Upper lobe of left lung (tissue), 6 donors: ENCODE results near the gene SAMSN1. TPM values are rescaled to one million over a fixed set of nuclear protein-coding genes. Genes with fewer than 3 reads are reported as not detected.

Experiments
- ATAC-seq, 2 donors: fragments of 200-7000 bp; cut with Tn5 transposase; one replicate each; pipeline ENCODE4 v1.9.1; 2022; ENCODE audit warnings: mild to moderate bottlenecking in 2 of 2, moderate library complexity in 2 of 2; ENCODE audit not compliant: low FRiP score in 2 of 2
- DNase-seq, 2 donors: peaks; one replicate each; pipeline ENCODE4 v3.0.0-alpha.2; 2019 to 2020
- H3K27ac ChIP-seq, 4 donors: fragments of 200-600 bp; sonication (generic); one replicate each; pipeline ENCODE4 v1.5.1; 2016 to 2019
- H3K27me3 ChIP-seq, 4 donors: fragments of 200-600 bp; sonication (generic); one replicate each; pipeline ENCODE4 v1.5.1; 2017 to 2019
- H3K36me3 ChIP-seq, 4 donors: fragments of 200-600 bp; sonication (generic); one replicate each; pipeline ENCODE4 v1.5.1; 2016 to 2019
- H3K4me1 ChIP-seq, 4 donors: fragments of 200-600 bp; sonication (generic); one replicate each; pipeline ENCODE4 v1.5.1; 2018 to 2019
- H3K4me3 ChIP-seq, 4 donors: fragments of 200-600 bp; sonication (generic); one replicate each; pipeline ENCODE4 v1.5.1; 2017 to 2019; ENCODE audit warnings: mild to moderate bottlenecking in 2 of 4, moderate library complexity in 1 of 4
- H3K9me3 ChIP-seq, 4 donors: fragments of 200-600 bp; sonication (generic); one replicate each; pipeline ENCODE4 v1.5.1; 2018 to 2019
- CTCF ChIP-seq, 6 experiments: fragments of 450-650 bp in 4 of 6; fragments of 200-600 bp in 2 of 6; sonication (generic) in 2 of 6; IDR thresholded peaks; one replicate each; pipeline ENCODE4 v1.5.1; 2016 to 2019; ENCODE audit warnings: antibody characterized with exemption in 6 of 6
- EP300 ChIP-seq, 4 donors: sonication (generic); formaldehyde crosslinking; IDR thresholded peaks; one replicate each; pipeline ENCODE4 v1.5.1; 2017; ENCODE audit warnings: antibody characterized with exemption in 4 of 4, control low read depth in 2 of 4
- POLR2A ChIP-seq, 4 donors: fragments of 450-650 bp; IDR thresholded peaks; one replicate each; pipeline ENCODE4 v1.5.1; 2016 to 2017; ENCODE audit warnings: antibody characterized with exemption in 4 of 4, mild to moderate bottlenecking in 2 of 4
- POLR2AphosphoS5 ChIP-seq, 2 donors: sonication (generic); formaldehyde crosslinking; IDR thresholded peaks; one replicate each; pipeline ENCODE4 v1.5.1; 2017; ENCODE audit warnings: antibody characterized with exemption in 2 of 2
- WGBS, 2 donors: methylation state at CpG; one replicate each; pipeline ENCODE4 v1.1.5; 2017 to 2018; 5-methylcytosine and 5-hydroxymethylcytosine counted together
- total RNA-seq, 6 donors: library from RNA; depleted of rRNA in 4 of 6; stranded (reverse); fragments of >200 nt in 4 of 6; gene quantifications; one replicate each; pipeline versions ENCODE4 v1.1.0 to v1.2.1, GENCODE V29; 2016 to 2021
- donor health status: DM: no; HTN: no; CAD: no; lungs with moderate emphysema.
- donor health status: DM: no; HTN: yes; CAD: no; lungs with severe emphysema.

The SAMSN1 gene
- total RNA-seq, 6 donors from 2014 or later, result 16.4 to 29.3 (median 20.3) TPM

DNA sequence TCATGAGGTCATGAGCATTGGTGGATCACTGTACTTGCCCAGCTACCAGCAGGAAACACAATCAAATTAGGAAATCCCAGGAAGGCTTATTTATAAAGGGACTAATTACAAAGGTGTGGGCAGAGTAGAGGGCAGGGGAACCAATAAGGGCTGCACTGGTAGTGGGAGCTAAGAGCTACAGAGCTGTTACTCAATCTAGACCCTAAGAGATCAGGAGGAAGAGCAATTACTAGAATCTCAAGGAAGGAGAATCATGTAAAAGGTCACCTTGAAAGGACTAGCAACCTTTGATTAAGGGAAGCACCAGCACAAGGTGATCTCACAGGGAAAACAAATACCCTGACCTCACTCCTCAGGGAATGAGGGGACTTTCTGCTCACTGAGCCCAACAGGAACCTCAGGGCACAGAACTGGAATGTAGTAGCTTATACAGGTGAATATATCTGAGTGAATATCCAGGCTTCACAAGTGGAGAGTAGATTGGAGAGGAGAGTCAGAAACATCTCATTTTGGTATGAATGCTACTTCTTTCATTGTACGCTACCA, 66.8 kb downstream of the SAMSN1 start:
- DNase-seq (no peak), ATAC-seq (no peak)
- Histone ChIP-seq H3K27me3 (no peaks in the 10 kb centered on the region), H3K4me3 (no peak overlapping the region), H3K36me3 (no peaks in the 10 kb centered on the region), H3K27ac (no peak overlapping the region), H3K4me1 (no peaks in the 10 kb centered on the region), H3K9me3 (no peaks in the 10 kb centered on the region)
- 92 to 100% methylated on average over 1 of the region's 1 CpG for WGBS, 2 donors
- TF ChIP-seq POLR2AphosphoS5 (IDR thresholded peaks at IDR 0.05) (no peak), POLR2A (IDR thresholded peaks at IDR 0.05) (no peak), CTCF (IDR thresholded peaks at IDR 0.05) (no peak), EP300 (IDR thresholded peaks at IDR 0.05) (no peak)

GRCh38 chr21:14477841-14478240, 68.3 kb downstream of the SAMSN1 start:
- Histone ChIP-seq H3K27ac (no peak overlapping the region), H3K9me3 (no peaks in the 10 kb centered on the region), H3K36me3 (no peaks in the 10 kb centered on the region), H3K27me3 (no peaks in the 10 kb centered on the region), H3K4me1 (no peaks in the 10 kb centered on the region), H3K4me3 (no peak overlapping the region)
- TF ChIP-seq CTCF (IDR thresholded peaks at IDR 0.05) (no peak), POLR2A (IDR thresholded peaks at IDR 0.05) (no peak), POLR2AphosphoS5 (IDR thresholded peaks at IDR 0.05) (no peak), EP300 (IDR thresholded peaks at IDR 0.05) (no peak)
- WGBS, 2 donors, result 75 to 78% methylated on average over 1 of the region's 1 CpG
- DNase-seq (no peak), ATAC-seq (no peak)

GRCh38 chr21:14477133-14477532, 69.0 kb downstream of the SAMSN1 start:
- H3K27me3 ChIP-seq, result no peaks in the 10 kb centered on the region
- H3K36me3 ChIP-seq, result no peaks in the 10 kb centered on the region
- no peaks in the 10 kb centered on the region for H3K4me1 ChIP-seq
- 79 to 88% methylated on average over 2 of the region's 2 CpGs for WGBS, 2 donors
- DNase-seq (no peak), ATAC-seq (no peak)
- no peaks in the 10 kb centered on the region for H3K9me3 ChIP-seq
- H3K4me3 ChIP-seq, result no peak overlapping the region
- H3K27ac ChIP-seq, result no peak overlapping the region
- TF ChIP-seq POLR2A (IDR thresholded peaks at IDR 0.05) (no peak), EP300 (IDR thresholded peaks at IDR 0.05) (no peak), CTCF (IDR thresholded peaks at IDR 0.05) (no peak), POLR2AphosphoS5 (IDR thresholded peaks at IDR 0.05) (no peak)

DNA sequence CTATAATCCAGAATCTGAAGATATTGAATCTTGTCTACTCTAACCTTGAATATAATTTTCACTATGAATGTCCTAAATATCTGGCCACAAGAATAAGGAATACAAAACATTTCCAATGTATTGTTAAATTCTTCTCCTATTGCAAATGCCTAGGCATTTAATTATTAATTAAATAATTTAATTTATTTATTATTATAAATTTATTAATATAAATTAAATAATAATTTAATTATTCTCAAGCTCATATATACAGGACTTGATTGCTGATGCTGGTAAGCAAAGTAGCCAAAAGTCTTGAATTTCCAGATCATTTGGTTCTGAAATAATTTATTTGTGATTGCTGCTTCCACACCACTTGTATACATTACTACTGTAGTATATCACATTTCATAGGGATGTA, 71.1 kb downstream of the SAMSN1 start:
- Histone ChIP-seq H3K4me3 (no peak overlapping the region), H3K27ac (no peak overlapping the region), H3K4me1 (no peaks in the 10 kb centered on the region), H3K27me3 (no peaks in the 10 kb centered on the region), H3K36me3 (no peaks in the 10 kb centered on the region), H3K9me3 (no peaks in the 10 kb centered on the region)
- TF ChIP-seq POLR2AphosphoS5 (IDR thresholded peaks at IDR 0.05), result no peak
- no peak for TF ChIP-seq POLR2A (IDR thresholded peaks at IDR 0.05)
- no peak for TF ChIP-seq CTCF (IDR thresholded peaks at IDR 0.05)
- no peak for TF ChIP-seq EP300 (IDR thresholded peaks at IDR 0.05)
- no peak for ATAC-seq
- no peak for DNase-seq

- Histone ChIP-seq H3K36me3 (no peaks in the 10 kb centered on the region), H3K27me3 (no peaks in the 10 kb centered on the region), H3K9me3 (no peaks in the 10 kb centered on the region), H3K4me3 (no peak overlapping the region), H3K4me1 (no peaks in the 10 kb centered on the region), H3K27ac (no peak overlapping the region)
- DNase-seq (no peak), ATAC-seq (no peak)
- TF ChIP-seq POLR2AphosphoS5 (IDR thresholded peaks at IDR 0.05) (no peak), EP300 (IDR thresholded peaks at IDR 0.05) (no peak), POLR2A (IDR thresholded peaks at IDR 0.05) (no peak), CTCF (IDR thresholded peaks at IDR 0.05) (no peak)
- WGBS, 2 donors, result 65 to 72% methylated on average over 4 of the region's 4 CpGs
Measured at GRCh38 chr21:14469641-14470040, 76.5 kb downstream of the SAMSN1 start.
